AG08395 (cell line): ENCODE measurements around the gene RAB17.

Experiments used
- DNase-seq: peaks from one replicate; pipeline ENCODE4 v3.0.0; 2012; ENCODE audit warnings: mixed read lengths, low spot score

The RAB17 gene

DNA sequence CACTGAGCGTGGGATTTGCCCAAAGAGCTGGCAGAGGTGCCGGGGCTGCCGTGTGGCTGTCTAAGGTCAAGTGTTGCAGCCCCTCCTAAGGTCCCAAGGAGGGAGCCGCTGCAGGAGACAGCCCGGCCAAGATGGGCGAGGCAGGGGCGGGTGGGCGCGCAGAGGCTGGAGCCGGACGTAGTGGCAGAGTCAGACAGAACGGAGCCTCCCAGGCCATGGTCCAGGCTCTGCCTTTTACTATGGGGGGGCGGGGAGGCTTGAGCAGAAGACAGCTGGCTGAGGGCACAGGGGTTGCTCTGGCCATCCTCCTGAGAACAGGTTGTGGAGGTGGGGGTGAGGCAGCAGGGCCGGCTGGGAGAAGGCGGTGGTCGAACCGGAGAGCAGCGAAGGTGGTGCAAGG is 51.6 kb downstream of the RAB17 start:
- DNase-seq = no peak

- DNase-seq = no peak
Observed at GRCh38 chr2:237538001-237538720, 52.4 kb downstream of the RAB17 start.

GRCh38 chr2:237536617-237537016 is 53.9 kb downstream of the RAB17 start:
- no peak for DNase-seq

DNA sequence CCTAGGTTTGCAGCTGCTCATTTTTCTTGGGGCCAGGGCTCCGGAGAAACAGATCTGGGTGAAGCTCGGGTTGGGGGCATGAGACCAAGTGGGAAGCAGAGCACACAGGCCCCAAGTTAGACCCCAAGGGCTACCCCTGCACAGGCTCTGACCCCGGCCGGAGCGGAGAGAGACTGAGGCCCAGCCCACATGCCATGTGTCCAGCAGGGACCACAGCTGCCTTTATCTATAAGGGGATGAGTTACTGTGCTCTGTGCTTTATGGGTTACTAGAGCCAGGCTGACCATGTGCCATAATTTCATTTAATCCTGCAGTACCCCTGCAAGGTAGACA is 54.5 kb downstream of the RAB17 start:
- DNase-seq = no peak

GRCh38 chr2:237535385-237536082 is 55.0 kb downstream of the RAB17 start:
- DNase-seq = no peak

GRCh38 chr2:237534380-237534779 is 56.2 kb downstream of the RAB17 start:
- no peak for DNase-seq

- DNase-seq = peak; percentile 16
Observed at GRCh38 chr2:237533668-237534161, 56.8 kb downstream of the RAB17 start.

- DNase-seq = no peak
Observed at GRCh38 chr2:237532160-237532559, 58.4 kb downstream of the RAB17 start.

GRCh38 chr2:237530472-237531433 is 59.8 kb downstream of the RAB17 start:
- DNase-seq = no peak

DNA sequence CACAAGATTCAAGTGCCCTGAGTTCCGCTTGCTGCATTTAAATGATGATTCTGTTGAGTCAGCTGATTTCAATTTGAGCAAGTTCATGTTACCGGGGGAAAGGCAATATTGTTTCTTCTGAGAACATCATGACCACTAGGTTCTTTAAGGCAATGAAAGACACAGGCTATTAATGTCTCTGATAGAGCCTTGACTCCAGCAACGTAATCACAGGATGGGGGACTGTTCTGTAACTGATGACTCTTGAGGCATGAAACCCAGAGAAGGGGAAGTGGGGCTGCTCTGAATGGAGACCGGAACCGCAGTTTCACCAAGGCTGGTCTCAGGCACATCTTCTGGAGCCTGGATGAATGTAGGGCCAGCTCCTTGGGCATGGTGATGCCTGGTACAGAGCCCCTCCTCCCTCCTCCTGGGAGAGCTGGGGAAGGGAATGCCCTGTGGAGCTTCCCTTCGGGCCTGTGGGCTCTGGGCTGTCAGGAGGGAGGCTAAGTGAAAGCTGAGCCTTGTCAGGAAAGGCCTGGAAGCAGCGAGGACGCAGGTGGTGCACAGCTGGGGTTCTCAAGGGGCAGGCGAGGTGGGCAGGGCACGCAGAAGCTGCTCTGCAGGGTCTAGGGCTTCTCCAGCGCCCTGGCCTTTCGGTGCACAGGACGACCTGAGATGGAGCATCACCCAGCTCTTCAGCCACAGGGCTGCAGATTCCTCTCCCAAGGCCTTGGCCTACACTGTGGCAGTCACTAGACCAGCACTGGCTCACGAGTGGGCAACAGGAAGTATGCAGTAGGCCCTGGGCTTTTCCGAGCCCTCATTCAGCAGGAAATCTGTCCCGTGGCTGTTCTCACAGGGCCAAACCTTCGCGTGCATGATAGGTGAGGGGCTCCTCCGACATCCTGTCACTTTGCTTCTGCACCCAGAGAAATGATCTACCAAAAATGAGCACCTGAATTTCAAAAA is 60.8 kb downstream of the RAB17 start:
- DNase-seq = no peak

- DNase-seq = no peak
Observed at GRCh38 chr2:237527766-237528165, 62.8 kb downstream of the RAB17 start.

DNA sequence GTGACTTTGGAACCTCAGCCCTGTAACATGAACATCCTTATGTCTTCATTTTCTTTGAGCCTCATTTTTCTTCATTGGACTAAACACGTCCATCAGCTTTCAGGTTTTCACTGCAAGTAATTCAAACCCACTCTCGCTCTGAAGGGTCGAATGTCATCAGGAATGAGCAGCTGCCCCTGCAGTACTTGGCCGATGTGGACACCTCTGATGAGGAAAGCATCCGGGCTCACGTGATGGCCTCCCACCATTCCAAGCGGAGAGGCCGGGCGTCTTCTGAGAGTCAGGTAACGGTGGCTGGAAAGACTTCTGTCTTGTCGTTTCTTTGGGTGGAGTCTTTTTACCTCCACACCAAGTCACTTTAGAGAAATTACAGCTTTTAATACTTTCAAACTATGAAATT is 63.3 kb downstream of the RAB17 start:
- no peak for DNase-seq

DNA sequence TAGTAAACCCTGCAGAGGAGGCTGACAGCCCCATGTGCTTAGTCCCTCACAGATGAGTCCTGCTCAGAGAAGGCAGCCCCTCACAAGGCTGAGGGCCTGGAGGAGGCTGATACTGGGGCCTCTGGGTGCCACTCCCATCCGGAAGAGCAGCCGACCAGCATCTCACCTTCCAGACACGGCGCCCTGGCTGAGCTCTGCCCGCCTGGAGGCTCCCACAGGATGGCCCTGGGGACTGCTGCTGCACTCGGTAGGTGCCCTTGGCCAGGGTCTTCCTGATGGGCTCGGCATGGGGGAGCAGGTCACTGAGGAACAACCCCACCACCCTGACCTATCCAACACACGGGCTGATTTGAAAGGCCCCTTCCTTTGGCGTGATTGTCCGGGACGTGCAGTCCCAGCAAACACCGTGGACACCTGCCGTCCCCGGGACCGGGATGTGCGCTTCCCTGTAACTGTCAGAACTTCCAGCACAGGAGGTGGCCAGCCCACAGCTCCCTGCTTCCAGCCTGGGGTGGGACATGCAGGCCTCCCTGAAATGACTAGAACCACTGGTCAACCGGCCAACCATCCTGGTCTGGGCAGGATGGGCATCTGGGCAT is 64.9 kb downstream of the RAB17 start:
- DNase-seq = no peak

GRCh38 chr2:237524631-237525030 is 65.9 kb downstream of the RAB17 start:
- DNase-seq = no peak
